ENCODE measurements around the gene OR52H1.

OR52H1 gene

DNA sequence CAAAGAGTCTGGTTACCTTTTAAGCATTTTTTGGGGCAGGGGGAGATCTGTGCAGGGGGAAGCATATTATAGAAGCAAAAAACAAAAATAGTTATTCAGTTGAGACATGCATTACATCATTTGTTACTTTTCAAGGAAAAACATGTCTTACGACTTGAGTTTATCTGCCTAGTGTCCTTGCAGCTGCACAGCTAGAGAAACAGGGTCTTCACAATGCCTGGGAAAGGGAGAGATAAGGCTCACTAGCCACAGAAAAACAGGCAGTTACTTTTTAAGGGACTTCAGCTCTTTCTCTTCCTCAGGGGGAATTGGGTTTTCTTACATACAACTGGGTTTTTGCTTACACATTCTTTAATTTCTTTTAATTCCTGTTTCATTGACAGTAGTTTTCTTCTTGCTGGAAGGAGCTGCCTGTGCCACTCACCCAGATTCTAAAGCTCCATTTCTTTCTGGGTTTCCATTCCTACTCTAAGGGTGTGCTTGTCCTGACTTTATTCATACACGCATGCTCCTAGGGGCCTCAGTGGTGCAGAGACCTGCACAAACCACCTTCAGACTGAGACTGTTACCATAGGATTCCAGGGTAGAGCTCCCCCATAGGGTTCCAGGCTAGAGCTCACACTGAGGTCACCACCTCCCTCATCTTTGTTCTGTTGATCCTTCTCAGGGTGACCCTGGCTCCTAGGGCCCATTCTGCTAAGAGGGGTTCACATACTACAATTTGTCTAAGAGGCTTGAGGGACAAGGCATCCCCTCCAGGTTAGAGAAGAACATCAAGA is 17.1 kb downstream of the OR52H1 start:
- H3K27ac ChIP-seq, result no peak overlapping the region
- TF ChIP-seq, protein P1, sequence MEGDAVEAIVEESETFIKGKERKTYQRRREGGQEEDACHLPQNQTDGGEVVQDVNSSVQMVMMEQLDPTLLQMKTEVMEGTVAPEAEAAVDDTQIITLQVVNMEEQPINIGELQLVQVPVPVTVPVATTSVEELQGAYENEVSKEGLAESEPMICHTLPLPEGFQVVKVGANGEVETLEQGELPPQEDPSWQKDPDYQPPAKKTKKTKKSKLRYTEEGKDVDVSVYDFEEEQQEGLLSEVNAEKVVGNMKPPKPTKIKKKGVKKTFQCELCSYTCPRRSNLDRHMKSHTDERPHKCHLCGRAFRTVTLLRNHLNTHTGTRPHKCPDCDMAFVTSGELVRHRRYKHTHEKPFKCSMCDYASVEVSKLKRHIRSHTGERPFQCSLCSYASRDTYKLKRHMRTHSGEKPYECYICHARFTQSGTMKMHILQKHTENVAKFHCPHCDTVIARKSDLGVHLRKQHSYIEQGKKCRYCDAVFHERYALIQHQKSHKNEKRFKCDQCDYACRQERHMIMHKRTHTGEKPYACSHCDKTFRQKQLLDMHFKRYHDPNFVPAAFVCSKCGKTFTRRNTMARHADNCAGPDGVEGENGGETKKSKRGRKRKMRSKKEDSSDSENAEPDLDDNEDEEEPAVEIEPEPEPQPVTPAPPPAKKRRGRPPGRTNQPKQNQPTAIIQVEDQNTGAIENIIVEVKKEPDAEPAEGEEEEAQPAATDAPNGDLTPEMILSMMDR (conservative IDR thresholded peaks at IDR 0.05), result no peak

GRCh38 chr11:5528495-5528894 is 19.8 kb downstream of the OR52H1 start:
- TF ChIP-seq, protein P1 (conservative IDR thresholded peaks at IDR 0.05), result no peak
- H3K27ac ChIP-seq, result no peak overlapping the region

GRCh38 chr11:5527716-5528115 is 20.6 kb downstream of the OR52H1 start:
- no peak overlapping the region for H3K27ac ChIP-seq

DNA sequence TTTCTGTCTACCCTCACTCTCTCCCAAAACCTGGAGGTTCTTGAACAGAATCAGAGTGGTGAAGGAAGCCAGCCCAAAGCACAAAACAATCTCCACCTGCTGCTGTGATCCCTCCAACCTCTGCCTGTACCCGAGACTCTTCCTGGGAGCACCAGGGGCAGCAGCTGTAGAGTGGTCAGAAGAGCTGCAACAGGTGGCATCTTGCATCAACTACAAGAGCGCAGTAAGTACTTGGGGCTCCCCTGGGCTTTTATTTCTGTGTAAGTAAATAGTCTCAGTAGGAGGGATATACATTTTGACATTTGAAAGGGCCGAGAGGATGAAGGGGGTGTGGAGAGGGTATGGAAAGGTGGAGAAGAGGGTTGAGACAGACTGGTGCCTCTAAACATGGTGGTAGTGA is 23.6 kb downstream of the OR52H1 start:
- H3K27ac ChIP-seq, result no peak overlapping the region
- TF ChIP-seq, protein P1 (conservative IDR thresholded peaks at IDR 0.05), result no peak

More at GRCh38 chr11:5527716-5528115, 20.6 kb downstream of the OR52H1 start:
- TF ChIP-seq, protein P1 (conservative IDR thresholded peaks at IDR 0.05), result no peak

DNA sequence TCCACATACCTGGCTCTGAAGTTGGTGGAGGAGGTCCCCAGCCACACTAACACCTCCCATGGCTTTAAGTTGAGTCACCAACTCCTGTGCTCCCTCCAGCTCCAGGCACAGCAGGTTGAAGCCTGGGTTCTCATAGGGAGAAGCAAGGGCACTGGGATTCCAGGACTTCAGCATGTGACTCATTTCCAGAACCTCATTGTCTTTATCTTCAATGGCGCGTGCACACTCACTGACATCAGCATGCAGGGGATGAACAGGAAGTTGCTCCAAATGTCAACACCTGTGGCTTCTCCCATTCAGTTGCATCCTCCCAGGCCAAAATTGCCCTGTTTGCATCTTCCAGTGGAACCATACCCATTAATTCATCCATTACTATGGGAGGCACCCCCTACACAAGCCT is 26.0 kb downstream of the OR52H1 start:
- TF ChIP-seq, protein P1 (conservative IDR thresholded peaks at IDR 0.05), result no peak
- no peak overlapping the region for H3K27ac ChIP-seq

DNA sequence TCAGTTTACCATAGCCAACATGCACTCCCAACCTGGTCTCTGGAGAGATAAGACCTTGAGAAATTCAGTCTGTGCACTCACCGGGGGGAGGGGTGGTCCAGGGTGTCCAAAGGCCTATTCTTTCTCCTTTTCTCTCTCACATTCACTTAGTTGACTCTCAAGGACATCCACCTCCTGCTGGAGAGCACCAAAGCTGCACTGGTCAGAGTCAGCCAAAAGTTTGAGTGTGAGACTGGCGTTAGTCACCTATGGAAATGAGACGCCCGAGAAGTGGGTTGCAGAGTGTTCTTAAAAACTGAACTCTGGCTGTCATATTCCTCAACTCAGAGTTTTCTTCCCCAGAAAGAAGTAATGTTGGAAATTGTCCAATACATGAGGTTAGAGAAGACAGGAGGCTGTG is 26.8 kb downstream of the OR52H1 start:
- no peak overlapping the region for H3K27ac ChIP-seq
- TF ChIP-seq, protein P1 (conservative IDR thresholded peaks at IDR 0.05), result no peak

DNA sequence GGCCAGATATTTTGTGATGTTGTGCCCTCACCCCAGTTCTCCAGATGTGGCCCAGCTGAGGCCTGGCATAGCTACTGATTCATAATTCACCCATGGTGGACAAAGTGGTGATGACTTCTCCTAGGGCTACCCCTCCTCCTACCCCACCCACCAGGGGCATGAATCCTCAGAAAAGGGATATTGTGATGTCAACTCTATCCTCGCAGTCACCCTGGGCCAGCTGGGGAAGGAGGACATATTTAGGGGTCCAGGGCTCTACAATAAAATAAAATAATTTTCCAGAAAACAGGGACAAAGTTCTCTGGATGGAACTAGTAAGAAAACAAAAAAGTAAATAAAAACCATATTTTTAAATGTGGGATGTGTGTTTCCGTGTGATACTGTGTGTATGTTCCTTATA is 31.7 kb downstream of the OR52H1 start, which contains the start of gene UBQLNL:
UBQLNL (minus strand) TSS at position 101 of the 400 bp plus-strand sequence. CDS start 258 bp downstream, outside the sequence.
- no peak within 1 kb of the TSS for H3K27ac ChIP-seq
- TF ChIP-seq, protein P1 (conservative IDR thresholded peaks at IDR 0.05), result no peak

All from VCaP (cell line).